Measurements from ENCODE around the gene GIT2. TPM values are rescaled to one million over a fixed set of nuclear protein-coding genes. Genes with fewer than 3 reads are reported as not detected.
A peak's percentile ranks its signal among the peaks of the same experiment; 100 is the strongest.

The GIT2 gene
- total and polyA plus RNA-seq, 2 experiments from 2014 or later, result 26.4 to 42.1 TPM

DNA sequence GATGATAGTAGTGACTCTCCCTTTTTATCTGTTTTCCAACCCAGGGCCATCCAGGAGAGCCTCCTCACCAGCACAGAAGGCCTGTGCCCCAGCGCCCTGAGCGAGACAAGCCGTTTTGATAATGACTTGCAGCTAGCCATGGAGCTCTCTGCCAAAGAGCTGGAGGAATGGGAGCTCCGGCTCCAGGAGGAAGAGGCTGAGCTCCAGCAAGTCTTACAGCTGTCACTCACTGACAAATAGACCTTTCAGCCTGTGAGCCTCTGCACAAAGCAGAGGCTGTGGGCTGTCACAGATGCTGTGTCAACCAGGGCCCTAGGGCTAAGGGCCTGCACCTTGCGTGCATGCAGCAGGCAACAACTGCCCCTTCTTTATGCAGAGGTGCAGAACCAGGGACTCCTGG, 41.1 kb upstream of the GIT2 start:
- no peak overlapping the region for H2AFZ ChIP-seq
- H3K4me3 ChIP-seq, result no peak overlapping the region
- peak overlapping the region; percentile 89 for H3K27ac ChIP-seq
- no peaks in the 10 kb centered on the region for H3K9me3 ChIP-seq (ENCODE audit: low read depth)
- TF ChIP-seq EZH2phosphoT487 (IDR thresholded peaks at IDR 0.05; ENCODE audit: insufficient read depth, low read depth) (no peak), EZH2 (IDR thresholded peaks at IDR 0.05; ENCODE audit: insufficient read depth, poor library complexity, severe bottlenecking) (no peak)
- 70 to 75% methylated on average over 5 of the region's 5 CpGs for WGBS, 2 experiments (ENCODE audit: low coverage in 1 of 2, low lambda C conversion rate in 2 of 2, missing lambda C conversion rate in 2 of 2)
- H3K9ac ChIP-seq, result no peak overlapping the region
- no peaks in the 10 kb centered on the region for H3K27me3 ChIP-seq (replicated peaks; ENCODE audit: insufficient read depth)
- H3K4me2 ChIP-seq (ENCODE audit: unreplicated experiment), result no peak overlapping the region
- peaks cover 48% of the 10 kb centered on the region for H3K36me3 ChIP-seq (ENCODE audit: low read depth)
- DNase-seq, result no peak
- in situ Hi-C loops (cut with MboI), result no loop called here
- H3F3A ChIP-seq (ENCODE audit: insufficient read depth), result peaks cover 69% of the 10 kb centered on the region
- no peaks in the 10 kb centered on the region for H3K9me2 ChIP-seq (ENCODE audit: insufficient read depth)
- peaks cover 71% of the 10 kb centered on the region for H3K79me2 ChIP-seq (ENCODE audit: insufficient read depth)
- peaks cover 8% of the 10 kb centered on the region for H4K20me1 ChIP-seq (ENCODE audit: insufficient read depth)
- peaks cover 22% of the 10 kb centered on the region for H3K4me1 ChIP-seq (ENCODE audit: insufficient read depth)

DNA sequence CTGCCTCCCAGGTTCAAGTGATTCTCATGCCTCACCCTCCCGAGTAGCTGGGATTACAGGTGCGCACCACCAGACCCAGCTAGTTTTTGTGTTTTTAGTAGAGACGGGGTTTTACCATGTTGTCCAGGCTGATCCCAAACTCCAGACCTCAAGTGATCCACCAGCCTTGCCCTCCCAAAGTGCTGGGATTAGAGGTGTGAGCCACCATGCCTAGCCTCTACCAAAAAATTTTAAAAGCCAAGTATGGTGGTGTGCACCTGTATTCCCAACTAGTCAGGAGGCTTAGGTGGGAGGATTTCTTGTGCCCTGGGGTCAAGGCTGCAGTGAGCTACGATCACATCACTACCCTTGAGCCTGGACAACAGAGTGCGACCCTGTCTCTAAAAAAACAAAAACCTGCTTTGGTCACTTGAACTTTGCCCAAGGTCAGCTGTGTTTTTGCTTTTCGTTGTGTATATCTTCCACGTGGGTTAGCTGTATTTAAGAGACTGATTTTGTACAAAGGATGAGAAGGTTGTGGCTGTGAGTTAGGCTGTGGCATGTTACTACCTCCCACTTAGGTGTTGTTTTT, 39.5 kb upstream of the GIT2 start:
- in situ Hi-C loops (cut with MboI), result no loop called here
- WGBS, 2 experiments (ENCODE audit: low coverage in 1 of 2, low lambda C conversion rate in 2 of 2, missing lambda C conversion rate in 2 of 2), result 73% methylated on average over 7 of the region's 7 CpGs
- DNase-seq, result no peak
- no peaks in the 10 kb centered on the region for H3K9me2 ChIP-seq (ENCODE audit: insufficient read depth)
- H3K27me3 ChIP-seq (replicated peaks; ENCODE audit: insufficient read depth), result no peaks in the 10 kb centered on the region
- no peak overlapping the region for H3K27ac ChIP-seq
- H2AFZ ChIP-seq, result no peak overlapping the region
- H3K4me3 ChIP-seq, result no peak overlapping the region
- no peak for TF ChIP-seq EZH2phosphoT487 (IDR thresholded peaks at IDR 0.05; ENCODE audit: insufficient read depth, low read depth)
- TF ChIP-seq EZH2 (IDR thresholded peaks at IDR 0.05; ENCODE audit: insufficient read depth, poor library complexity, severe bottlenecking), result no peak
- H3K9me3 ChIP-seq (ENCODE audit: low read depth), result no peaks in the 10 kb centered on the region
- H3K4me1 ChIP-seq (ENCODE audit: insufficient read depth), result peaks cover 22% of the 10 kb centered on the region
- peaks cover 8% of the 10 kb centered on the region for H4K20me1 ChIP-seq (ENCODE audit: insufficient read depth)
- H3K36me3 ChIP-seq (ENCODE audit: low read depth), result peaks cover 65% of the 10 kb centered on the region
- H3K9ac ChIP-seq, result no peak overlapping the region
- peaks cover 68% of the 10 kb centered on the region for H3K79me2 ChIP-seq (ENCODE audit: insufficient read depth)
- no peak overlapping the region for H3K4me2 ChIP-seq (ENCODE audit: unreplicated experiment)
- peaks cover 57% of the 10 kb centered on the region for H3F3A ChIP-seq (ENCODE audit: insufficient read depth)

DNA sequence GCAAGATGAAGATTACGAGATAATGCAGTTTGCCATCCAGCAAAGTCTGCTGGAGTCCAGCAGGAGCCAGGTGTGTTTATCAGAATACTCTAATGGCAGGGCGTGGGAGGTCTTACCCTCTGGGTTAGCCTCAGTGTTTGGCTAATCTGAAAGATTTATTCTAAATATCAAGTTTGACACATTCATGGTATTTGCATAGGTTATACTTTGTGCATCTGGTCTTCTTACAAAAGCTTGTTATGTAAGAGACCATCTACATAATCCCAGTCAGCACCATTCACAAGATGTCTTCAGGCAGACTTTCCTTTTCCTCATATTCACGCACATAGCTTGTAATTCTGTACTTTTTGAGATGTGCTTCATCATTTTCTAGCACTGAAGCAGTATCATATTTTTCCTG, 37.7 kb upstream of the GIT2 start:
- Histone ChIP-seq H3K9me3 (ENCODE audit: low read depth) (no peaks in the 10 kb centered on the region), H3F3A (ENCODE audit: insufficient read depth) (peaks cover 55% of the 10 kb centered on the region), H3K4me3 (no peak overlapping the region), H3K9ac (no peak overlapping the region), H3K79me2 (ENCODE audit: insufficient read depth) (peaks cover 78% of the 10 kb centered on the region), H3K4me1 (ENCODE audit: insufficient read depth) (peaks cover 13% of the 10 kb centered on the region), H3K9me2 (ENCODE audit: insufficient read depth) (no peaks in the 10 kb centered on the region), H3K4me2 (ENCODE audit: unreplicated experiment) (no peak overlapping the region), H2AFZ (no peak overlapping the region), H3K27ac (no peak overlapping the region), H4K20me1 (ENCODE audit: insufficient read depth) (peaks cover 4% of the 10 kb centered on the region; the same call in 1 of the 2 replicates), H3K27me3 (replicated peaks; ENCODE audit: insufficient read depth) (no peaks in the 10 kb centered on the region), H3K36me3 (ENCODE audit: low read depth) (peaks cover 82% of the 10 kb centered on the region)
- no peak for TF ChIP-seq EZH2phosphoT487 (IDR thresholded peaks at IDR 0.05; ENCODE audit: insufficient read depth, low read depth)
- TF ChIP-seq EZH2 (IDR thresholded peaks at IDR 0.05; ENCODE audit: insufficient read depth, poor library complexity, severe bottlenecking), result no peak
- no peak for DNase-seq
- 97 to 98% methylated on average over 3 of the region's 3 CpGs for WGBS, 2 experiments (ENCODE audit: low coverage in 1 of 2, low lambda C conversion rate in 2 of 2, missing lambda C conversion rate in 2 of 2)
- in situ Hi-C loops (cut with MboI), result no loop called here

DNA sequence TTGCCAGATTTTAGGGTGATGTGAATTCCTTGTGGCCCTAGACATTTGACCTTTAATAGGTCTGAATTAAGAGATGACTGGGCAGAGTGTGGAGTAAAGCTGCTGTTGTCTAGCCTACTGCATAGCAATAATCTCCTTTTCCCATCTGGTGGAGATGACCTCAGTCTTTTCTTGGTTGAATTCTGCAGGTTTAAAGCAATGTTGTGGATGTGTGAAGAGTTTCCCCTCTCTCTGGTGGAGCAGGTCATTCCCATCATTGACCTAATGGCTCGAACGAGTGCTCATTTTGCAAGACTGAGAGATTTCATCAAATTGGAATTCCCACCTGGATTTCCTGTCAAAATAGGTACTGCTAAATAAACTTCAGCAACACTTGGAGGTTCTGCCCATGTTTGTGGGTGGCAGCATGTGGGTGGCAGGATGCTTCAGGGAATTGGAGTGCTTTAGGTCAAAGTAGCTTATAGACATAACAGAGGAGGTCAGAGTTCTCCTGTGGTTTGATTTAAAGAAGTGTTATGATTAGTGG, 33.2 kb upstream of the GIT2 start:
- H3K9ac ChIP-seq, result no peak overlapping the region
- H3K9me2 ChIP-seq (ENCODE audit: insufficient read depth), result no peaks in the 10 kb centered on the region
- 78 to 89% methylated on average over 2 of the region's 2 CpGs for WGBS, 2 experiments (ENCODE audit: low coverage in 1 of 2, low lambda C conversion rate in 2 of 2, missing lambda C conversion rate in 2 of 2)
- no peaks in the 10 kb centered on the region for H3K27me3 ChIP-seq (replicated peaks; ENCODE audit: insufficient read depth)
- no peak overlapping the region for H3K27ac ChIP-seq
- DNase-seq, result no peak
- H4K20me1 ChIP-seq (ENCODE audit: insufficient read depth), result no peaks in the 10 kb centered on the region
- no peak overlapping the region for H3K4me2 ChIP-seq (ENCODE audit: unreplicated experiment)
- H3K4me1 ChIP-seq (ENCODE audit: insufficient read depth), result peaks cover 23% of the 10 kb centered on the region
- peaks cover 50% of the 10 kb centered on the region for H3F3A ChIP-seq (ENCODE audit: insufficient read depth)
- peaks cover 73% of the 10 kb centered on the region for H3K79me2 ChIP-seq (ENCODE audit: insufficient read depth)
- TF ChIP-seq EZH2phosphoT487 (IDR thresholded peaks at IDR 0.05; ENCODE audit: insufficient read depth, low read depth) (no peak), EZH2 (IDR thresholded peaks at IDR 0.05; ENCODE audit: insufficient read depth, poor library complexity, severe bottlenecking) (no peak)
- peaks cover 79% of the 10 kb centered on the region for H3K36me3 ChIP-seq (ENCODE audit: low read depth)
- no peaks in the 10 kb centered on the region for H3K9me3 ChIP-seq (ENCODE audit: low read depth)
- H2AFZ ChIP-seq, result no peak overlapping the region
- in situ Hi-C loops (cut with MboI), result no loop called here
- no peak overlapping the region for H3K4me3 ChIP-seq
